Stimulated activated CD4-positive, alpha-beta T cell treated with anti-CD3 and anti-CD28 coated beads, Interleukin-4, amount 100 ng/mL, for 24 hours (primary cell): ENCODE results near the gene MGLL.

ENCODE experiments used
- DNase-seq: peaks from one replicate; pipeline ENCODE4 v3.0.0-alpha.2; 2020

The MGLL gene

DNA sequence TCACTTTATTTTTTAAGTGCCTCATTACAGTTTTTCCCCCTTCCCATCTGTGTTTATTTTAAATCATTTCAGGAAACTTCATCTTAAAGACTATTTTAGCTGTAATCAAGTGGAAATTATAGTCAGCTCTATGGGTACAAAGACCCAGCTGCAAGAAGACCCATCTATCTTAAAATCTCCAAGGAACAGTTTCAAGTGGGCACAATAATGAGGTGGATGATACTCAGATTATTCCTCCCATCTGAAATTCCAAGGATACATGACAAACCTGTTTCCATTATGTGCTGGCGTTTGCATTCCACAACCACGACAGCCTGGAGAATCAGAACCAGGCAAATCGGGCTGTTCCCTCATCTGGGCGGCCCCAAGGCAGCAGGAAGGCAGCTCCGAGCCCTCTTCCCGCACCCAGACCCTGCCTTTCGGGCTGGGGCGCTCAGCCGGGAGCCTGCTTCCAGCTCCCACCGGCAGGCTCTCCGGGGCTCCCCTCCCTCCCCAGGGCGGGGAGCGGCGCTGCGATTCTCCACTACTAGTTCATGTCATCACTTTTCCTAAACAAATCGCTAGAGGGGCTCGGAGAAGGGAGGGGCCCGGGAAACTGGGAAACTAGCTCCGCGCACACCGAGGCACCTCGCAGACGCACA lies at the start of gene MGLL:
Gene MGLL (minus strand): TSS at position 475 of the 641 bp plus-strand sequence. CDS start 197 bp downstream, at position 278.
- no peak for DNase-seq

DNA sequence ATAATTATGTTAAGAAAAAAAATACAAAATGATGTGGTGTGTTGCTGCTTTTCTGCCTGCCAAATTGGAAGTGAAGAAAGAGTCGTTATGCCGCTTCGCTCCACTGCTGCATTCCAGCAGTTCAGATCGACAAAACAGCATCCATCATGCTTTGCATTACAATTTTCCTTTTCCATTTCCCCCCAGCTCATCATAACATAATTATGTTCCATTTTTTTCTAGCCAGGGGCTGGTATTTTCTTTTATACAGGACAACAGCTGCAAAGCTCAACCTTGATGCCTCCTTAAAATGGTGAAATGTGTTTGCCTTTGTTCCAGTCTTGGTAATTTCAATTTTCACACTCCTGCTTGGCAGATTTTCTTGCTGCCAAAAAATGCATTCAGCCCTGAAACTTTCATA lies 47.8 kb upstream of the MGLL start:
- DNase-seq: no peak

- DNase-seq: no peak
Measured at GRCh38 chr3:127867986-127868385, 45.7 kb upstream of the MGLL start.

GRCh38 chr3:127867412-127867811 lies 45.1 kb upstream of the MGLL start:
- no peak for DNase-seq

DNA sequence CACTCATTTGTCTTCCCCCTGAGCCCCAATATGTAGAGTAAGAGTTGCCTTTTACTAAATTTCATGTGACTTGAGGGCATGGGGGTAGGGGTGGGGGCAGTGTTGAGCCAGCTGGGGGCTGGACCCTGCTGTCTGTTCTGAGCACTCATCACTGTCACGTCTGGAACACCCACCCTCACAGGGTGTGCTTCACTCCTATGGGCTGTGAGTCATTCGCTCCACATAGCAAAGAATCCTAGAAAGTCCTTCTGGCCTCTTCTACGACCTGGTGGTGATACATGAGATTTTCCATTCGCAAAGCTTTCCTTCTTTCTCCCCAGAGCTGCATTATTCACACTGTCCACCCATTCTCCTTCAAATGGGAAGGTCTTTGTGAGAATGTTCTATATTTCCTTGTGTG lies 43.6 kb upstream of the MGLL start:
- DNase-seq: no peak

- no peak for DNase-seq
Measured at GRCh38 chr3:127860211-127860696, 37.9 kb upstream of the MGLL start.

DNA sequence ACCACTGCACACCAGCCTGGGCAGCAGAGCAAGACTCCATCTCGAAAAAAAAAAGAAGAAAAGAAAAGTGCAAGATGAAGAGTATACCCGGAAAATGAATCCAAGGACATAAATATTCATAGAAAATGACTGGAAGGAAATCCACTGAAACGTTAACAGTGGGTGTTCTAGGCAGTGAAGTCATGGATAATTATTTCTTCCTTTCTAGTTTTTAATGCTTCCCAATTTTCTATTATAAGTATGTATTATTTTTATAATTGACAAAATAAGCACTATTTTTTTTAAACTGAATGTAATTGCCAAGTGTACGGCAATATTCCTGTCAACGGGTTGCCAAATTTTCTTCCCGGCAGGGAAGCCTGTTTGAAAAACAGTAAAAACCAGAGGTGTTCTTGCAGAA lies 37.4 kb upstream of the MGLL start:
- no peak for DNase-seq

- no peak for DNase-seq
Measured at GRCh38 chr3:127858937-127859336, 36.6 kb upstream of the MGLL start.

- DNase-seq: no peak
Measured at GRCh38 chr3:127858521-127858920, 36.2 kb upstream of the MGLL start.

DNA sequence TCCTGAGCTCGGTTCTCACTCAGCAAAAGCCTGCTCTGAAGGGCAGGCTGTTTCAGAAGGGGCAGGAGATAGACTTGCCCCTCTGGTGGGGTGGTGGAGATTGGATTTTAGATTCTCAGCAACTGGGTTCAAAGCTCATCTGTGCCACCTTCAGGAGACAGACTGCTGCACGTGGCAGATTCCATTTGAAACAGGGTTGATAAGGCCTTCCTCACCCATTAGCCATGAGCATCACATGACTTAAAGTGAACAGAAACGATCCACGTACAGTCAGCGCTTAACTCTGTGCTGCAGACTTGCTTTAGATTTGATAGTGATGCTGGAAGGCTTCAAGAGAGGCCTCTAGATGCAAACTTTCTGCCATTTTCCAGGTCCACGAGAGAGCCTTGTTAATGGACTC lies 35.0 kb upstream of the MGLL start:
- no peak for DNase-seq

GRCh38 chr3:127856801-127857200 lies 34.5 kb upstream of the MGLL start:
- no peak for DNase-seq

GRCh38 chr3:127855246-127855645 lies 32.9 kb upstream of the MGLL start:
- no peak for DNase-seq

- DNase-seq: no peak
Measured at GRCh38 chr3:127853681-127854080, 31.4 kb upstream of the MGLL start.

GRCh38 chr3:127851899-127852298 lies 29.6 kb upstream of the MGLL start:
- DNase-seq: no peak

DNA sequence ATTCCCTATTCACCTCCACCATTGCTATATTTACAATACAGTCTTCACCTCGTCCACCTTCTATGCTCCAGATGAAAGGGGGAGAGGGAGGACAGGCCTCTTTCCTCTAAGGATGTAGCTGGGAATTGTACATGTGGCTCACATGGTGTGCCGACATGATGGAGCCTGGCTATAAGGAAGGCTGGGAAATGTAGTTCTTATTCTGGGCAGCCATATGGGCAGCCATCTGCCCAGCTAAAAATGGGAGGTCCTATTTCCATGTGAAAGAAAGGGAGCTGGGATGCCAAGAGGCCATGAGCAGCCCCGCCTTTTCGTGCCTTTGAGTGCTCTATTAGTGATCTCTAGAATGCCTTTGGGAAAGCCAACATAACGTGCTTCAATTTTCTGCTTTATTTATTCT lies 27.1 kb upstream of the MGLL start:
- no peak for DNase-seq

GRCh38 chr3:127848131-127849129 lies 26.1 kb upstream of the MGLL start:
- no peak for DNase-seq

- DNase-seq: no peak
Measured at GRCh38 chr3:127847236-127847720, 25.0 kb upstream of the MGLL start.

DNA sequence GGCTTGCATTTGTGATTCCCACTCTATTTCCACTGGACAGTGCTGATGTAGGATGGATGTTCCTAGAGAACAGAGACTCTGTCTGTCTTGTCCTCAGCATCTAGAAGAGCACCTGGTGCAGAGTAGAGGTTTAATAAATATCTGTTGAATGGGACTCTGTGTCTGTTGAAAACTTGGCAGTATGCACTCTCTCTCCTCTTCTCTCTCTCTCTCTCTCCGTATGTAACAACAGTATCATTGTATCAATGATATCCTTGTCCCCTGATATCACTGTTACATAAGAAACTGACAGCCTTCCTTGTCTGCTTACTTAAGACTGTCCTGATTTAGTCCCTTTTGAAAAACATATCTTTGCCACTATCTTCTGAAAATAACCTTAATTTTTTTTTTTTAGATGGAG lies 24.3 kb upstream of the MGLL start:
- DNase-seq: no peak

DNA sequence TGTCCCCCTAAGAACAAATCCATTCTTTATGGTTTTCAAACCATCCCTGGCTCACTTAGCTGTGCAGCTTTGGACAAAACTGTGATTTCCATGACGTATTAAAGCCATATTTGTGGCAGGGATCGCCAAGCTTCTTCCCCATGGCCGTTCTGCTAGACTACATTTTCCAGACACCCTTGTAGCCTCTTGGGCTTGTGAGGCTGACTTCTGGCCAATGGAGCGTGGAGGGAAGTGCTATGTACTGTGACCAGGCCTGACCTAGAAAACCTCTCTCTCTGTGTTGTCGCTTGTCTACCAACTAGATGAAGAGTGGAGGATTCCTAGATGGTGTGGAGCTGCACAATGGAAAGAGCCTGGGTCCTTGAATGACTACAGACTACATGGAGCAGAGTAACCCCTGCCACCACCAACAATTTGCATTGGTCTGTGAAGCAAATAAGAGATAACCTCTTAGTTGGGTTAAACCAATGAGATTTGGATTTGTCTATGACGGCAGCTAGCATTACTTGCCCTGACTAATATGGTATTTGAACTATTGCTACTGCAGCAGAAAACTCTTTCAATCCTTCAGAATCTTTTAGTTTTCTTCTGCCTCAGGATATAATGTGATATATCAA lies 22.1 kb upstream of the MGLL start:
- DNase-seq: no peak

DNA sequence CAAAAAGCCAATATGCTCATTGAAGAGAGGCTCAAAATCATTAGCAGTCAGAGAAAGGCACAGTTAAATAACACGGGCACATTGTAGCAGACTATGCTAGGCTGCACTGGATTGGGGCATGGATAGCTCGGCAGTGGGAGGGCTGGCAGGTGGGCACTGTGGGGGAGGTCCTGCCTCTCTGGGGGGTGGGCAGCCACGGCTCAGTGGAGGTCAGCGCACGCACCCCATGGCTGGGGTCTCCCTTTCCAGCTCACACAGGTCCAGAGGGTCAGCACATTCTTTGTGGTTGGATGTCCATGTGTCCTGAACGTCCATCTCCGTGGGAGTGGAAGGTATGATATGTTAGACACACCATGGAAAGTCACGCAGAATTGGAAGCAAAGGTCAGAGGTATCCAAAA lies 18.4 kb upstream of the MGLL start:
- no peak for DNase-seq

DNA sequence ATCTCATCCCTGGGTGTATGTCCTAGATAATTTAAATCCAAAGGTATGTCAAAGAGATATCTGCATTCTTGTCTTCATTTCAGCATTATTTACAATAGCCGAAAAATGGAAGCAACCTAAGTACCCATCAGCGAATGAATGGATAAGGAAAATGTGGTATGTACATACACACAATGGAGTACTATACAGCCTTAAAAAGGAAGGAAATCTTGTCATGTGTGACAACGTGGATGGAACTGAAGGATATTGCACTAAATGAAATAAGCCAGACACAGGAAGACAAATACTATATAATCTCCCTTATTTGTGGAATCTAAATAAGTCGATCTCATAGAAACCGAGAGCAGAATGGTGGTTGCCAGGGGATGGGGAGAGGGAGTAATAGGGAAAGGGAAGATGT lies 16.8 kb upstream of the MGLL start:
- no peak for DNase-seq

DNA sequence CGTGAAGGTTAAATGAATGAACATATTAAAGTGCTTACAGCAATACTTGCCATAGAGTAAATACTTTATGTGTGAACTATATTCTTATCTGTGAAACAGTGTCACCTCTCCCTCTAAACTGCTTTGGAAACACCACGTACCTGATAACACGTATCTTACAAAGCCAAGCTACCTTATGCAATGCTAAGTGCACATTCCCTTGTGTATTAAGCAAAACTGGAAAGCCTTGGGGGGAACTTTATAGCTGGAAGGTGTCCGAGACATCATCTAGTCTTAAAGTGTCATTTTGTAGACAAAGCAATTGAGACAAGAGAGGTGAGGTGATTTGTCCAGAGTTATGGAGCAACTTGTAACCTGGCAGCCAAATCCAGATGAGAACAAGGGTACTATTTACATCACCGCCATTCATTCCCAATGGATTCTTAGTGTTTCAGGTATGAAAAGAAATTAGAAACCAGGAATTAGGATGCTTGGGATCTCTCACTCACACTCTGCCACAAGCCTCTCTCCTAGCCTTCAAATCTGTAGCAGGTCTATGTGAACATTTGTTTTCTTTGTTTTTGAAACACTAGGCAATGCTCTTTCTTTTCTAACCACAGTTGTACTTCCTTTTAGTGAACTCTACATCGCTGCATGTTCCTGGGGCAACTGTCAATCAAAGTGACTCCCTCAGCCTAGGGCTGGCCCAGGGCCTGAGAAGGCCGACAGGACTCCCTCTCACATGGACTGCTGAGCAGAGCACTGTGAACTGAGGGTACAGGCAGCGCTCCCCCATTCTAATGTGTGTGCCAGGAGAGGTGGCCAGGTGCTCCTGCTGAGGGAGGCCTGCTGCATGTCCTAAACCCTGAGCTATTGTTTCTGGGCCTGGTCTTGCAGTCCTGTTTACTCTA lies 13.9 kb upstream of the MGLL start:
- no peak for DNase-seq
